Mesenchymal stem cell (in vitro differentiated cells and primary cell): ENCODE data around the gene AHCYL1.

Experiments used
- DNase-seq: peaks from one replicate; pipeline ENCODE4 v3.0.0-alpha.2; 2013
- H2AFZ ChIP-seq: one replicate; pipeline ENCODE4 v1.6.1; 2013; ENCODE audit warnings: low read depth, mild to moderate bottlenecking, control low read depth, inconsistent platforms, low read length, moderate library complexity
- H2AK5ac ChIP-seq: 2 replicates; pipeline ENCODE4 v1.6.1; 2013; ENCODE audit warnings: low read length, moderate library complexity, mild to moderate bottlenecking, inconsistent platforms; ENCODE audit not compliant: severe bottlenecking
- H2BK120ac ChIP-seq: one replicate; pipeline ENCODE4 v1.6.1; 2013; ENCODE audit warnings: low read depth, mild to moderate bottlenecking, inconsistent platforms, low read length, moderate library complexity
- H2BK12ac ChIP-seq, 2 experiments: one replicate each; pipeline ENCODE4 v1.6.1; 2013; ENCODE audit warnings: inconsistent platforms in 2 of 2, low read length in 2 of 2, mild to moderate bottlenecking in 2 of 2, moderate library complexity in 2 of 2, control low read depth in 1 of 2
- H2BK15ac ChIP-seq: one replicate; pipeline ENCODE4 v1.6.1; 2013; ENCODE audit warnings: mild to moderate bottlenecking, low read depth, inconsistent platforms; ENCODE audit not compliant: poor library complexity, severe bottlenecking
- H2BK5ac ChIP-seq: 2 replicates; pipeline ENCODE4 v1.6.1; 2013; ENCODE audit warnings: low read depth, mild to moderate bottlenecking, low read length, control low read depth, inconsistent platforms; ENCODE audit not compliant: poor library complexity, severe bottlenecking
- H3K14ac ChIP-seq, 2 experiments: one replicate each; pipeline ENCODE4 v1.6.1; 2013; ENCODE audit warnings: inconsistent platforms in 2 of 2, low read length in 2 of 2, control low read depth in 1 of 2, mild to moderate bottlenecking in 1 of 2, moderate library complexity in 1 of 2
- H3K18ac ChIP-seq, 2 experiments: one replicate each; pipeline ENCODE4 v1.6.1; 2013; ENCODE audit warnings: inconsistent platforms in 2 of 2, low read length in 2 of 2, control low read depth in 1 of 2, low read depth in 1 of 2, mild to moderate bottlenecking in 1 of 2
- H3K23ac ChIP-seq, 2 experiments: one replicate each; pipeline ENCODE4 v1.6.1; 2013; ENCODE audit warnings: inconsistent platforms in 2 of 2, low read length in 2 of 2, mild to moderate bottlenecking in 2 of 2, moderate library complexity in 2 of 2, control low read depth in 1 of 2
- H3K27ac ChIP-seq: 2 replicates; pipeline ENCODE4 v1.5.1; 2013; ENCODE audit warnings: mild to moderate bottlenecking, moderate library complexity, low read length, control low read depth, inconsistent platforms; ENCODE audit not compliant: poor library complexity, severe bottlenecking
- H3K27me3 ChIP-seq, 2 experiments: 2 replicates each; pipeline versions ENCODE4 v1.6.1 to v1.7.0; 2013; ENCODE audit warnings: low read length in 2 of 2, mild to moderate bottlenecking in 2 of 2, moderate library complexity in 2 of 2, control low read depth in 1 of 2, inconsistent platforms in 1 of 2; ENCODE audit not compliant: control insufficient read depth in 1 of 2, insufficient read depth in 1 of 2
- H3K36me3 ChIP-seq, 2 experiments: 2 replicates each; pipeline versions ENCODE4 v1.6.1 to v1.7.0; 2013; ENCODE audit warnings: low read length in 2 of 2, control low read depth in 1 of 2, inconsistent platforms in 1 of 2, low read depth in 1 of 2, mild to moderate bottlenecking in 1 of 2; ENCODE audit not compliant: insufficient read depth in 2 of 2, control insufficient read depth in 1 of 2
- H3K4ac ChIP-seq, 2 experiments: one replicate each; pipeline ENCODE4 v1.6.1; 2013; ENCODE audit warnings: inconsistent platforms in 2 of 2, low read length in 2 of 2, mild to moderate bottlenecking in 2 of 2, moderate library complexity in 2 of 2, control low read depth in 1 of 2, low read depth in 1 of 2
- H3K4me1 ChIP-seq: 2 replicates; pipeline ENCODE4 v1.6.1; 2013; ENCODE audit warnings: low read depth, low read length, control low read depth; ENCODE audit not compliant: control insufficient read depth, insufficient read depth
- H3K4me2 ChIP-seq: 2 replicates; pipeline ENCODE4 v1.6.1; 2013; ENCODE audit warnings: low read length, mild to moderate bottlenecking, inconsistent platforms; ENCODE audit not compliant: poor library complexity, severe bottlenecking
- H3K4me3 ChIP-seq, 2 experiments: 2 replicates each; pipeline versions ENCODE4 v1.5.1 to v1.7.0; 2013; ENCODE audit warnings: low read length in 2 of 2, mild to moderate bottlenecking in 2 of 2, control low read depth in 1 of 2, low read depth in 1 of 2; ENCODE audit not compliant: insufficient read depth in 1 of 2
- H3K79me1 ChIP-seq: replicated peaks from 2 replicates; pipeline ENCODE4 v1.6.1; 2013; ENCODE audit warnings: mild to moderate bottlenecking, control low read depth, low read length, inconsistent platforms; ENCODE audit not compliant: poor library complexity, severe bottlenecking
- H3K9ac ChIP-seq: 2 replicates; pipeline ENCODE4 v1.7.0; 2013; ENCODE audit warnings: mild to moderate bottlenecking, low read length, moderate library complexity
- H3K9me3 ChIP-seq: 2 replicates; pipeline ENCODE4 v1.7.0; 2013; ENCODE audit warnings: mild to moderate bottlenecking, low read length; ENCODE audit not compliant: control insufficient read depth
- H4K8ac ChIP-seq: one replicate; pipeline ENCODE4 v1.6.1; 2013; ENCODE audit warnings: inconsistent platforms, mild to moderate bottlenecking, low read length, moderate library complexity
- H4K91ac ChIP-seq: one replicate; pipeline ENCODE4 v1.6.1; 2013; ENCODE audit warnings: mild to moderate bottlenecking, low read length, inconsistent platforms
- WGBS: methylation state at CpG from one replicate; pipeline ENCODE4 v1.1.7; 2013; ENCODE audit warnings: mixed read lengths; 5-methylcytosine and 5-hydroxymethylcytosine counted together

AHCYL1 gene

GRCh38 chr1:110012100-110012780 is 27.7 kb downstream of the AHCYL1 start:
- Histone ChIP-seq H4K91ac (no peak overlapping the region), H3K27me3 (no peaks in the 10 kb centered on the region)

GRCh38 chr1:110017792-110018191 is 33.2 kb downstream of the AHCYL1 start:
- Histone ChIP-seq H3K4ac (no peak overlapping the region), H2AK5ac (no peak overlapping the region), H3K27me3 (no peaks in the 10 kb centered on the region)

More at GRCh38 chr1:110012100-110012780, 27.7 kb downstream of the AHCYL1 start:
- Histone ChIP-seq H2BK15ac (no peak overlapping the region), H3K4me3 (no peak overlapping the region), H3K9ac (peak overlapping the region; percentile 25), H3K27ac (no peak overlapping the region), H3K18ac (no peak overlapping the region), H2BK120ac (no peak overlapping the region), H3K23ac (no peak overlapping the region), H2AK5ac (no peak overlapping the region), H3K36me3 (peaks cover 27 to 82% of the 10 kb centered on the region in 2 experiments), H3K4me1 (no peaks in the 10 kb centered on the region), H3K14ac (no peak overlapping the region), H2BK12ac (no peak overlapping the region), H3K4ac (no peak overlapping the region), H3K79me1 (peaks cover 14% of the 10 kb centered on the region), H3K9me3 (no peaks in the 10 kb centered on the region), H4K8ac (no peak overlapping the region), H2BK5ac (no peak overlapping the region), H2AFZ (no peak overlapping the region), H3K4me2 (no peak overlapping the region)
- WGBS: 97% methylated on average over 3 of the region's 6 CpGs
- DNase-seq: no peak

DNA sequence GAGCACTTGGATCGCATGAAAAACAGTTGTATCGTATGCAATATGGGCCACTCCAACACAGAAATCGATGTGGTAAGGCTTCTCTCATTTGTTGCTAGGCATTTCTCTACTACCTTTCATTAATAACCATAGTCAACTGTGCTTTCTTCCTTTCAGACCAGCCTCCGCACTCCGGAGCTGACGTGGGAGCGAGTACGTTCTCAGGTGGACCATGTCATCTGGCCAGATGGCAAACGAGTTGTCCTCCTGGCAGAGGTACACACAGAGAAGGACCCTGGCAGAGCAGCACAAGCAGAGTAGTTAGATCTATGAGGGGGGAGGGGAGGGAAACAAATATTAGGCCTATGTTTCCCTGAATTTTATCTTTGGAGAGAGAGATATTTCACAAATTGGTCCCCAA is 33.8 kb downstream of the AHCYL1 start:
- Histone ChIP-seq H3K4ac (no peak overlapping the region), H3K18ac (no peak overlapping the region), H2BK15ac (no peak overlapping the region), H2BK12ac (no peak overlapping the region), H3K4me1 (peaks cover 2% of the 10 kb centered on the region), H3K79me1 (peaks cover 5% of the 10 kb centered on the region), H4K91ac (no peak overlapping the region), H3K9ac (no peak overlapping the region), H3K27ac (no peak overlapping the region), H3K23ac (no peak overlapping the region), H3K36me3 (peaks cover 33 to 96% of the 10 kb centered on the region in 2 experiments), H3K4me2 (no peak overlapping the region), H2BK5ac (no peak overlapping the region), H4K8ac (no peak overlapping the region), H3K27me3 (no peaks in the 10 kb centered on the region), H2AK5ac (no peak overlapping the region), H2BK120ac (no peak overlapping the region), H3K4me3 (no peak overlapping the region), H2AFZ (no peak overlapping the region), H3K9me3 (no peaks in the 10 kb centered on the region), H3K14ac (no peak overlapping the region)
- no peak for DNase-seq
- WGBS: 97% methylated on average over 9 of the region's 9 CpGs

More at GRCh38 chr1:110017792-110018191, 33.2 kb downstream of the AHCYL1 start:
- Histone ChIP-seq H3K79me1 (peaks cover 6% of the 10 kb centered on the region), H3K4me2 (no peak overlapping the region), H2BK5ac (no peak overlapping the region), H2BK120ac (no peak overlapping the region), H3K18ac (no peak overlapping the region), H3K9me3 (no peaks in the 10 kb centered on the region), H3K4me3 (no peak overlapping the region), H3K23ac (no peak overlapping the region), H3K27ac (no peak overlapping the region), H2BK12ac (no peak overlapping the region), H3K4me1 (peaks cover 2% of the 10 kb centered on the region), H4K91ac (no peak overlapping the region), H3K9ac (no peak overlapping the region), H3K14ac (no peak overlapping the region), H3K36me3 (peaks cover 34 to 95% of the 10 kb centered on the region in 2 experiments), H4K8ac (no peak overlapping the region), H2AFZ (no peak overlapping the region), H2BK15ac (no peak overlapping the region)
- WGBS: 100% methylated on average over 3 of the region's 3 CpGs
- DNase-seq: no peak

DNA sequence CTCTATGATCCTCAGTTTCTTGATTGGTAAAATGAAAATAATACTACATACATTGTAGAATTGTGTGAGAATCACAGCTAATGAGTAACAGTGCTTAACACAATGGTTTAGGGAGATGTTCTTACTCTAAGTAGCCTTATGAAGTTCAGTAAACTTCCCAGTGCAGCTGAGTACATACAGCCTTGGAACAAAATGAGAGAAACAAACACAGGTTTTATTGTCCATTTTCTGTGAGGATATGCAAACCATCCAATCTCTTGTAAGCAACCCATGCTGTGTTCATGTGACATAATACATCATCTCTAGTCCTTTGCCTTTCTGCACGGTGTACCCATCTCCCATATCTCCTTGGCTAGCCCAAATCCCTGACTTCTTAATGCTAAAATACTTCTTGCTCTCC is 35.2 kb downstream of the AHCYL1 start:
- H2BK5ac ChIP-seq: no peak overlapping the region
- H2AK5ac ChIP-seq: no peak overlapping the region
- H3K27ac ChIP-seq: no peak overlapping the region
- WGBS: 100% methylated on average over 1 of the region's 1 CpG
- H3K36me3 ChIP-seq: peaks cover 27 to 100% of the 10 kb centered on the region in 2 experiments
- H3K4me1 ChIP-seq: peaks cover 2% of the 10 kb centered on the region
- no peak overlapping the region for H3K4me2 ChIP-seq
- H2AFZ ChIP-seq: no peak overlapping the region
- no peaks in the 10 kb centered on the region for H3K9me3 ChIP-seq
- H2BK120ac ChIP-seq: no peak overlapping the region
- no peak overlapping the region for H4K8ac ChIP-seq
- H3K79me1 ChIP-seq: peaks cover 5% of the 10 kb centered on the region
- no peak overlapping the region for H2BK15ac ChIP-seq
- H2BK12ac ChIP-seq: no peak overlapping the region
- H3K4ac ChIP-seq: no peak overlapping the region
- H4K91ac ChIP-seq: no peak overlapping the region
- H3K23ac ChIP-seq: no peak overlapping the region
- H3K27me3 ChIP-seq: no peaks in the 10 kb centered on the region
- no peak for DNase-seq
- H3K4me3 ChIP-seq: no peak overlapping the region
- H3K18ac ChIP-seq: no peak overlapping the region
- H3K14ac ChIP-seq: no peak overlapping the region
- no peak overlapping the region for H3K9ac ChIP-seq
